CD4-positive, alpha-beta memory T cell (primary cell): ENCODE data around the gene PHLDB1. TPM values are rescaled to one million over a fixed set of nuclear protein-coding genes. Genes with fewer than 3 reads are reported as not detected.

Experiments used
- CTCF ChIA-PET: fragments of 350-600 bp; sonication (Branson Sonifier 250); formaldehyde crosslinking; loops from one replicate; lab custom pipeline; 2021; ENCODE audit warnings: inconsistent platforms; ENCODE audit not compliant: partially characterized antibody; lab: Charles Lee
- POLR2A ChIA-PET: fragments of 350-600 bp; sonication (Branson Sonifier 250); formaldehyde crosslinking; loops from one replicate; lab custom pipeline; 2021; ENCODE audit not compliant: partially characterized antibody; lab: Charles Lee
- DNase-seq, 5 donors: peaks; one replicate each; pipeline versions ENCODE4 v3.0.0 to v3.0.0-alpha.2; 2020 to 2022; ENCODE audit warnings: mixed read lengths in 1 of 5
- H3K27ac ChIP-seq: one replicate; pipeline ENCODE4 v1.7.0; 2013; ENCODE audit warnings: low read depth, low read length
- H3K27me3 ChIP-seq: 2 replicates; pipeline ENCODE4 v1.7.0; 2013; ENCODE audit warnings: mild to moderate bottlenecking, low read length, moderate library complexity; ENCODE audit not compliant: insufficient read depth
- H3K36me3 ChIP-seq: 2 replicates; pipeline ENCODE4 v1.7.0; 2013; ENCODE audit warnings: mild to moderate bottlenecking, low read length, moderate library complexity; ENCODE audit not compliant: insufficient read depth
- H3K4me1 ChIP-seq: 2 replicates; pipeline ENCODE4 v1.7.0; 2013; ENCODE audit warnings: mild to moderate bottlenecking, low read length, moderate library complexity; ENCODE audit not compliant: insufficient read depth
- H3K4me3 ChIP-seq, 2 donors: one replicate each; pipeline ENCODE4 v1.7.0; 2013; ENCODE audit warnings: low read length in 2 of 2, mild to moderate bottlenecking in 1 of 2
- H3K9me3 ChIP-seq, 2 donors: one replicate each; pipeline ENCODE4 v1.7.0; 2013; ENCODE audit warnings: low read length in 2 of 2, control low read depth in 1 of 2; ENCODE audit not compliant: control insufficient read depth in 1 of 2
- H3K27ac Mint-ChIP-seq, 7 donors: one replicate each; pipeline ENCODE4 v1.8.0; 2020 to 2021; ENCODE audit warnings: mixed read lengths in 7 of 7, mild to moderate bottlenecking in 6 of 7, inconsistent platforms in 3 of 7, moderate library complexity in 3 of 7
- H3K27me3 Mint-ChIP-seq, 2 donors: one replicate each; pipeline ENCODE4 v1.8.0; 2020 to 2021; ENCODE audit warnings: mixed read lengths in 2 of 2
- H3K36me3 Mint-ChIP-seq, 2 donors: one replicate each; pipeline ENCODE4 v1.8.0; 2020 to 2021; ENCODE audit warnings: mixed read lengths in 2 of 2, inconsistent platforms in 1 of 2, mild to moderate bottlenecking in 1 of 2
- H3K4me1 Mint-ChIP-seq, 4 donors: one replicate each; pipeline ENCODE4 v1.8.0; 2020 to 2021; ENCODE audit warnings: mixed read lengths in 4 of 4, mild to moderate bottlenecking in 1 of 4
- H3K4me3 Mint-ChIP-seq, 8 donors: one replicate each; pipeline ENCODE4 v1.8.0; 2020 to 2021; ENCODE audit warnings: mixed read lengths in 8 of 8, mild to moderate bottlenecking in 7 of 8, moderate library complexity in 6 of 8, inconsistent platforms in 3 of 8
- H3K9me3 Mint-ChIP-seq, 8 donors: one replicate each; pipeline ENCODE4 v1.8.0; 2020 to 2021; ENCODE audit warnings: mixed read lengths in 8 of 8, mild to moderate bottlenecking in 5 of 8, inconsistent platforms in 3 of 8, moderate library complexity in 1 of 8
- intact Hi-C: fragments of 100-400 bp; cut with micrococcal nuclease; formaldehyde crosslinking; loops from one replicate; pipeline ENCODE4 v1.15.1; 2023
- polyA plus RNA-seq, 2 donors: library from polyadenylated mRNA; unstranded; fragments of 300-500 nt; fragmentation: Illumina TruSeq; gene quantifications; one replicate each; pipeline ENCODE4 v1.2.3, GENCODE V29; 2021
- total RNA-seq, 2 experiments: library from RNA; stranded (reverse); gene quantifications; one replicate each; pipeline ENCODE4 v1.2.3, GENCODE V29; 2021

Gene PHLDB1
- total and polyA plus RNA-seq, 4 experiments from 2014 or later = 0.34 to 3.9 (median 2.1) TPM

- Histone ChIP-seq H3K27me3 (no peaks in the 10 kb centered on the region), H3K9me3 (no peaks in the 10 kb centered on the region), H3K4me1 (peaks cover 13% of the 10 kb centered on the region), H3K27ac (no peak overlapping the region), H3K36me3 (no peaks in the 10 kb centered on the region), H3K4me3 (no peak overlapping the region)
- H3K36me3 Mint-ChIP-seq = no peaks in the 10 kb centered on the region
- POLR2A ChIA-PET = interaction anchor here (2.2 kb wide), 1 partner anchor 134 kb away, joined by 5 read pairs; the partner anchor contains the start of gene DDX6
- peak overlapping the region in 1 of 7 donors; percentile 36 for H3K27ac Mint-ChIP-seq
- no peak overlapping the region for H3K4me3 Mint-ChIP-seq
- peaks cover 2 to 9% (median 3%) of the 10 kb centered on the region in 4 donors for H3K4me1 Mint-ChIP-seq
- no peaks in the 10 kb centered on the region for H3K27me3 Mint-ChIP-seq
- no peaks in the 10 kb centered on the region for H3K9me3 Mint-ChIP-seq
- intact Hi-C loops = no loop called here
- CTCF ChIA-PET = interaction anchor here (1.0 to 3.1 kb wide), 7 partner anchors 9 to 302 kb away, joined by 3 to 21 read pairs (median 4); no protein-coding TSS in a partner anchor
- no peak for DNase-seq
These were observed 50.5 kb downstream of the PHLDB1 start for GRCh38 chr11:118657709-118658428.

DNA sequence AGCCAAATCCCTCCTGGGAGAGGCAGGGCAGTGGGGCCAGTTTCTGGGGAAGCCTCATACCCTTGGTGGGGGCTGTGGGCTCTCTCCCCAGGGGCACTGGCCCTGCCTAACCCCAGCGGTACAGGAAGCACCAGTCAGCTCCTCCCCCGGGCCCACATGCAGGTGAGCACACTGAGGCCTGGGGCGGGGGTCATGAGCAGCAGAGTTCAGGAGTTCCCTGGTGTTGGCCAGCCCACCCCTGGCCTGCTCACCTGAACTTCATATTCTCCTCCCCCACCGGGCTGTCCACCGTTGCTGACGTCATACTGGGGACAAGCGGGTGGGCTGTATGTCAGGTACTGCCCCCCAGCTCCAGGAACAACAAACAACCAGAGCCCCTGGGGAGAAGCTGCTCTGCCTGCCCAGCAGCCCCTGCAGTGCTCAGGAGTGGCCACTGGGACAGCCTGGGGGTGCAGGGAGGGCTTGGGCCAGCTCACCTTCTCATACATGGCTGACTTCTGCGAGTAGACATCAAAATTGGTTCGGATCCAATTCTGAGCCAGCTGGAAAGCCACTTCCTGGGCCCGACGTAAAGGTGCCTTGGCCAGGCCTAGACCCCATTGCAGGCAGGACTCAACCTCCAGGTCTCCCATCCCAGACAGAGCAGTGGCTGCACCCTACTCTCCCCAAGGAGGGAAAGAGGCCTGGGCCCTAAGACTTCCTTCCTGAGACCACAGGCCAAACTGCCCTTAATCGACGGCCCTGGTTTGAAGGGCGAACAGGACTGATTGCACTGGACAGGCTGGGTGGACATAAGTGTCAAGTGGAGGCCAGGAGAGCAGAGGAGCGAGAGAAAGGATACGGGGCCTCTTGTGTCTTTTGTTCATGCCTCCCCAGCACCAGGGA, 51.3 kb downstream of the PHLDB1 start:
- Mint-ChIP-seq H3K36me3 (no peaks in the 10 kb centered on the region), H3K9me3 (no peaks in the 10 kb centered on the region), H3K4me3 (no peak overlapping the region), H3K4me1 (peaks cover 0 to 5% (median 2%) of the 10 kb centered on the region in 4 donors), H3K27me3 (no peaks in the 10 kb centered on the region), H3K27ac (no peak overlapping the region)
- Histone ChIP-seq H3K27me3 (no peaks in the 10 kb centered on the region), H3K27ac (no peak overlapping the region), H3K4me1 (peaks cover 11% of the 10 kb centered on the region), H3K4me3 (no peak overlapping the region), H3K36me3 (no peaks in the 10 kb centered on the region), H3K9me3 (no peaks in the 10 kb centered on the region)
- POLR2A ChIA-PET = interaction anchor here (2.2 kb wide), 1 partner anchor 133 kb away, joined by 5 read pairs; the partner anchor contains the start of gene DDX6
- intact Hi-C loops = loop anchor here (1.0 kb wide), 1 partner anchor 272 kb away; no protein-coding TSS in a partner anchor
- DNase-seq = no peak
- CTCF ChIA-PET = interaction anchor here (0.8 to 3.1 kb wide), 12 partner anchors 8 to 301 kb away, joined by 3 to 21 read pairs (median 4); no protein-coding TSS in a partner anchor

DNA sequence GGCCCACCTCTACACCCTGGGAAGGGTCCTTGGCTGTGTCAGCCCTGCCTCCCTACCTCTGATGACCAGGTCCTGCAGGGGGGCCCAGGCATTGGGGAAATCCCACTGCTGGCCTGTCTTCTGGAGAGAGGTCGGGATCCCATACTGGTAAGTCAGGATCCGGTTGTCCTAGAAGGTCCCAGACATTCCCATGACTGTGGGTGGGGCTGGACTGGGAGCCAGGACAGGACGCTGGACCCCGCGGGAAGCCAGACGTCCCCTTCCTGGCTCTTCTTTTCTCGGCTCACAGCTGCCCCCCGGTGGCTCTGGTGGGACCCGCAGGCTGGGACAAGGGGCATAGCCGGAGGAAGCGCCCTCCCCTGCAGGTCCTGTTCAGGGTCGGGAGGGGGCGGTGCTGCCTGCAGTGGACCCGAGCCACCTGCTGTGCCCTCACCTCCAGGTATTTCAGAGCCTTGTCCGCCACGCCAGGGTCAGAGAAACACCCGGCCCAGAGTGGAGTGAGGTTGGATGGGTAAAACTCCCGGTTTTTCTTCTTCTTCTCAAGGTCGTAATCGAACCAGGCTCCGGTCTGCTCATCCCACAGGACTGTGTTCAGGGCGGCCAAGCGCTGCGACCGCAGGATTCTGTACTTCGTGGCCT, 52.0 kb downstream of the PHLDB1 start:
- no peak overlapping the region for H3K27ac ChIP-seq
- Mint-ChIP-seq H3K9me3 (no peaks in the 10 kb centered on the region), H3K4me3 (peak overlapping the region in 1 of 8 donors; percentile 34), H3K4me1 (peaks cover 0 to 5% (median 2%) of the 10 kb centered on the region in 4 donors), H3K36me3 (no peaks in the 10 kb centered on the region), H3K27ac (no peak overlapping the region), H3K27me3 (no peaks in the 10 kb centered on the region)
- CTCF ChIA-PET = interaction anchor here (0.8 to 3.1 kb wide), 11 partner anchors 8 to 300 kb away, joined by 3 to 21 read pairs (median 4); no protein-coding TSS in a partner anchor
- no peaks in the 10 kb centered on the region for H3K27me3 ChIP-seq
- POLR2A ChIA-PET = interaction anchor here (2.2 kb wide), 1 partner anchor 132 kb away, joined by 5 read pairs; the partner anchor contains the start of gene DDX6
- intact Hi-C loops = loop anchor here (1.0 kb wide), 1 partner anchor 271 kb away; no protein-coding TSS in a partner anchor
- H3K4me3 ChIP-seq = no peak overlapping the region
- H3K9me3 ChIP-seq = no peaks in the 10 kb centered on the region
- peaks cover 11% of the 10 kb centered on the region for H3K4me1 ChIP-seq
- peak; percentile 80 to 87 (median 80) for DNase-seq
- no peaks in the 10 kb centered on the region for H3K36me3 ChIP-seq

- no peaks in the 10 kb centered on the region for H3K9me3 ChIP-seq
- Mint-ChIP-seq H3K27me3 (no peaks in the 10 kb centered on the region), H3K9me3 (no peaks in the 10 kb centered on the region), H3K27ac (peak overlapping the region in 1 of 7 donors; percentile 41), H3K36me3 (no peaks in the 10 kb centered on the region), H3K4me3 (peak overlapping the region in 1 of 8 donors; percentile 34), H3K4me1 (peaks cover 0 to 5% (median 2%) of the 10 kb centered on the region in 4 donors)
- peaks cover 11% of the 10 kb centered on the region for H3K4me1 ChIP-seq
- ChIA-PET CTCF (interaction anchor here (0.9 to 3.1 kb wide), 12 partner anchors 15 to 489 kb away, joined by 3 to 21 read pairs (median 3); no protein-coding TSS in a partner anchor), POLR2A (interaction anchor here (0.8 kb wide), 1 partner anchor 130 kb away, joined by 3 read pairs; no protein-coding TSS in a partner anchor)
- no peaks in the 10 kb centered on the region for H3K36me3 ChIP-seq
- no peak for DNase-seq
- no peak overlapping the region for H3K27ac ChIP-seq
- intact Hi-C loops = loop anchor here (1.0 kb wide), 1 partner anchor 270 kb away; no protein-coding TSS in a partner anchor
- H3K27me3 ChIP-seq = no peaks in the 10 kb centered on the region
- no peak overlapping the region for H3K4me3 ChIP-seq
These were observed 52.7 kb downstream of the PHLDB1 start for GRCh38 chr11:118659953-118660680.

DNA sequence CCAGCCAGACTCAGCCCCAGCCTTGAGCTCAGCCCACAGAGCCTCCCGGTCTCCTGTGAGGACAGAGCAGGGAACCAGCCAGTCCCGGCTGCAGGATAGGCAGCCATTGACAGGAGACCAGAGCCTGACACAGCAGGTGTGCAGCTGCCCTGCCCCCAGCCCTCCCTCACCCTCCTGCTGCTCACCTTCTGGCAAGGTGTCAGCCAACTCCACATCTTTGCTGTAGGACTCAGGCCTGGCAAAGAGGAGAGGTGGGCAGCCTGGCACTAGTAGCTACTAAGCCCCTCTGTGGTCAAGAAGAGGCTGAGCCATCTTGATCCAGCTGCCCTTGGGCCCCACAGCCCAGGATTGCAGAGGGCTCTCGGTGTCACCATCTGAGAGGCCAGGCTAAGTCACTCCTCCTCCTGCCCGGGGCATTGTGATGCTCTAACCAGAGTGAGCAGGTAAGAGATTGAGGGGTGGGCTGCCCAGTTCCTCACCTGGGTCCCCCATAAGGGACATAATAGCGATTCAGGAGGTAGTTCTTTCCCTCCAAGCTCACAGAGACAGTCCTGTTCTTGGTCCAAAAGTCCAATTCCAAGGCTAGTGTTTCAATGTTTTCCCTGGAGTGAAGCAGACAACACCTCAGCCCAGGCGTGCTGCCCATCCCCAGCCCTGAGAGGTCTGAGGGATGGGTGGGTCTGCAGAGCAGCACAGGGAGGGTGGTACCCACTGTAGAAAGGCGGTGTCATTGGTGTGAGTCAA, 53.4 kb downstream of the PHLDB1 start:
- no peak overlapping the region for H3K27ac Mint-ChIP-seq
- no peak for DNase-seq
- H3K4me3 ChIP-seq = no peak overlapping the region
- no peaks in the 10 kb centered on the region for H3K27me3 Mint-ChIP-seq
- H3K27ac ChIP-seq = no peak overlapping the region
- peaks cover 0 to 5% (median 2%) of the 10 kb centered on the region in 4 donors for H3K4me1 Mint-ChIP-seq
- H3K4me1 ChIP-seq = peaks cover 11% of the 10 kb centered on the region
- ChIA-PET POLR2A (interaction anchor here (0.8 kb wide), 1 partner anchor 129 kb away, joined by 3 read pairs; no protein-coding TSS in a partner anchor), CTCF (interaction anchor here (0.6 to 3.1 kb wide), 9 partner anchors 16 to 489 kb away, joined by 3 to 21 read pairs (median 3); no protein-coding TSS in a partner anchor)
- no peaks in the 10 kb centered on the region for H3K9me3 ChIP-seq
- H3K27me3 ChIP-seq = no peaks in the 10 kb centered on the region
- H3K36me3 Mint-ChIP-seq = no peaks in the 10 kb centered on the region
- H3K36me3 ChIP-seq = no peaks in the 10 kb centered on the region
- H3K4me3 Mint-ChIP-seq = no peak overlapping the region
- intact Hi-C loops = no loop called here
- H3K9me3 Mint-ChIP-seq = no peaks in the 10 kb centered on the region
